PC-9 (cell line): ENCODE measurements around the gene AGL. TPM values are rescaled to one million over a fixed set of nuclear protein-coding genes. Genes with fewer than 3 reads are reported as not detected.

Experiments used
- BruUV-seq: library from RNA; stranded (reverse); fragments of 400-500 nt; replicated peaks from 2 replicates; lab custom pipeline; 2021; lab: Mats Ljungman, UMichigan
- CTCF ChIA-PET: fragments of 300-600 bp; sonication (Branson Sonifier 250); formaldehyde crosslinking; loops from one replicate; lab custom pipeline; 2022; ENCODE audit warnings: antibody characterized with exemption; lab: Charles Lee
- POLR2A ChIA-PET: fragments of 300-600 bp; sonication (Branson Sonifier 250); formaldehyde crosslinking; loops from one replicate; lab custom pipeline; 2022; ENCODE audit warnings: antibody characterized with exemption; ENCODE audit not compliant: unreplicated experiment; lab: Charles Lee
- DNase-seq, 2 experiments: peaks; one replicate each; pipeline versions ENCODE4 v3.0.0 to v3.0.0-alpha.2; 2015 to 2022; ENCODE audit warnings: mixed read lengths in 1 of 2
- H2AFZ ChIP-seq: fragments of 200-600 bp; sonication (generic); 2 replicates; pipeline ENCODE4 v1.8.1; 2017; ENCODE audit warnings: antibody characterized with exemption
- H3F3A ChIP-seq: fragments of 200-600 bp; sonication (generic); 2 replicates; pipeline ENCODE4 v1.8.1; 2017; ENCODE audit warnings: antibody characterized with exemption, mild to moderate bottlenecking, low read depth; ENCODE audit not compliant: insufficient read depth
- H3K27ac ChIP-seq: fragments of 200-600 bp; sonication (generic); 2 replicates; pipeline ENCODE4 v1.6.1; 2016; ENCODE audit warnings: mixed run types
- H3K27me3 ChIP-seq: fragments of 200-600 bp; sonication (generic); 2 replicates; pipeline ENCODE4 v1.6.1; 2016; ENCODE audit warnings: low read depth, mixed run types; ENCODE audit not compliant: insufficient read depth
- H3K36me3 ChIP-seq: fragments of 200-600 bp; sonication (generic); 2 replicates; pipeline ENCODE4 v1.6.1; 2016; ENCODE audit warnings: low read depth, mixed run types
- H3K4me1 ChIP-seq: fragments of 200-600 bp; sonication (generic); replicated peaks from 2 replicates; pipeline ENCODE4 v1.6.1; 2016; ENCODE audit warnings: mixed run types; ENCODE audit not compliant: insufficient read depth
- H3K4me2 ChIP-seq: fragments of 200-600 bp; sonication (generic); 2 replicates; pipeline ENCODE4 v1.6.1; 2017; ENCODE audit warnings: mixed run types
- H3K4me3 ChIP-seq: fragments of 200-600 bp; sonication (generic); 2 replicates; pipeline ENCODE4 v1.6.1; 2016; ENCODE audit warnings: mixed run types
- H3K79me2 ChIP-seq: fragments of 200-600 bp; sonication (generic); 2 replicates; pipeline ENCODE4 v1.6.1; 2017; ENCODE audit warnings: low read depth, mixed run types
- H3K9me2 ChIP-seq: fragments of 200-600 bp; sonication (generic); 2 replicates; pipeline ENCODE4 v1.8.1; 2017; ENCODE audit warnings: mild to moderate bottlenecking; ENCODE audit not compliant: insufficient read depth
- H3K9me3 ChIP-seq: fragments of 200-600 bp; sonication (generic); 2 replicates; pipeline ENCODE4 v1.8.1; 2016; ENCODE audit warnings: low read depth; ENCODE audit not compliant: insufficient read depth
- H4K20me1 ChIP-seq: fragments of 200-600 bp; sonication (generic); 2 replicates; pipeline ENCODE4 v1.8.1; 2017; ENCODE audit not compliant: insufficient read depth
- EZH2 ChIP-seq: fragments of 200-600 bp; sonication (generic); IDR thresholded peaks from 2 replicates; pipeline ENCODE4 v1.8.0; 2017; ENCODE audit warnings: antibody characterized with exemption, low read depth
- intact Hi-C: fragments of 100-400 bp; cut with micrococcal nuclease; formaldehyde crosslinking; loops from one replicate; pipeline ENCODE4 v1.10.0; 2022; ENCODE audit not compliant: unreplicated experiment
- total RNA-seq: library from RNA; stranded (reverse); gene quantifications from 2 replicates; pipeline ENCODE4 v1.2.3, GENCODE V29; 2021
- TF ChIP-seq, protein P1 (sequence below): fragments of 200-600 bp; sonication (generic); conservative IDR thresholded peaks from 2 replicates; pipeline ENCODE4 v1.6.1; 2017; ENCODE audit warnings: mixed run types, antibody characterized with exemption, mild to moderate bottlenecking, moderate library complexity

AGL gene
- total RNA-seq, 1 experiment from 2014 or later, result 15.7 TPM

DNA sequence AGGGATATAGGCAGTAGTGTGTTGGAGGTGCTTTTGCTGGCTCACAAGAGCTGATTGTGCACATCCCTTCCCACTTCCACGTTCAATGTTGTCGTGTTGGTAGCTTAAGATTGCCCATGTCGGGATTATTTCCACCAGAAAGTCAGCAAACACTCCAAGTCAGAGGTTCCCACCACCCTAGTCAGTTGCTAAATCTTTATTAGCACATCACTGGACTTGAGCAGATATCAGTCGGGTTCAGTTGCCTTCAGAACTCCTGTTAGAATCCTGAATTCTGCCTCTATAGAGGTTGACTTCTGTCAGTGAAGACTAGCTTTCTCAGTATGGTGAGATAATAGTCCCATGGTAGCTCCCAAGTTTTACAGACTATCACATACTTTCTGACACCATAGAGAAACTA, 10.5 kb downstream of the AGL start:
- intact Hi-C loops, result no loop called here
- DNase-seq, result no peak
- H3K36me3 ChIP-seq, result peaks cover 20% of the 10 kb centered on the region; the same call in 1 of the 2 replicates
- H3K27ac ChIP-seq, result no peak overlapping the region
- no TSS peak for BruUV-seq
- no peak overlapping the region for H2AFZ ChIP-seq
- ChIA-PET CTCF (no interaction called here), POLR2A (no interaction called here)
- H3K9me2 ChIP-seq, result no peaks in the 10 kb centered on the region
- no peaks in the 10 kb centered on the region for H3K4me1 ChIP-seq
- no peaks in the 10 kb centered on the region for H3K27me3 ChIP-seq
- H3K79me2 ChIP-seq, result no peaks in the 10 kb centered on the region
- H3F3A ChIP-seq, result no peaks in the 10 kb centered on the region
- H3K4me3 ChIP-seq, result no peak overlapping the region
- no peak overlapping the region for H3K4me2 ChIP-seq
- no peaks in the 10 kb centered on the region for H3K9me3 ChIP-seq
- no peaks in the 10 kb centered on the region for H4K20me1 ChIP-seq
- TF ChIP-seq EZH2, result no peak
- TF ChIP-seq, protein P1, sequence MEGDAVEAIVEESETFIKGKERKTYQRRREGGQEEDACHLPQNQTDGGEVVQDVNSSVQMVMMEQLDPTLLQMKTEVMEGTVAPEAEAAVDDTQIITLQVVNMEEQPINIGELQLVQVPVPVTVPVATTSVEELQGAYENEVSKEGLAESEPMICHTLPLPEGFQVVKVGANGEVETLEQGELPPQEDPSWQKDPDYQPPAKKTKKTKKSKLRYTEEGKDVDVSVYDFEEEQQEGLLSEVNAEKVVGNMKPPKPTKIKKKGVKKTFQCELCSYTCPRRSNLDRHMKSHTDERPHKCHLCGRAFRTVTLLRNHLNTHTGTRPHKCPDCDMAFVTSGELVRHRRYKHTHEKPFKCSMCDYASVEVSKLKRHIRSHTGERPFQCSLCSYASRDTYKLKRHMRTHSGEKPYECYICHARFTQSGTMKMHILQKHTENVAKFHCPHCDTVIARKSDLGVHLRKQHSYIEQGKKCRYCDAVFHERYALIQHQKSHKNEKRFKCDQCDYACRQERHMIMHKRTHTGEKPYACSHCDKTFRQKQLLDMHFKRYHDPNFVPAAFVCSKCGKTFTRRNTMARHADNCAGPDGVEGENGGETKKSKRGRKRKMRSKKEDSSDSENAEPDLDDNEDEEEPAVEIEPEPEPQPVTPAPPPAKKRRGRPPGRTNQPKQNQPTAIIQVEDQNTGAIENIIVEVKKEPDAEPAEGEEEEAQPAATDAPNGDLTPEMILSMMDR, result no peak

DNA sequence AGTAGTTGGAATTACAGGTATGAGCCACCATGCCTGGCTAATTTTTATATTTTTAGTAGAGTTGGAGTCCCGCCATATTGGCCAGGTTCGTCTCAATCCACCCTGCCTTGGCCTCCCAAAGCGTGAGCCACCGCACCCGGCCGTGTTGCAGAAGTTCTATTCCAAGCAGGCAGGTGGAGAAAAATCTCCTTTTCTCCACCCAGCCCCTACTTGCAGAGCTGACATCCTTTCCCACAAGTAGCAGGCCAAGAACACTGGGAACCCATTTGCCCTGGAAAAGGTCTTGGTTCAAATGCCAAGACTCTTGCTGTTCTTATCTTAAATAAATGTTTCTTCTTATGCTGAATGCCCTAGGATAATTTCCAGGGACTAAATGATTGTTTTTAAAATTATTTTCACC, 17.5 kb downstream of the AGL start:
- ChIA-PET CTCF (no interaction called here), POLR2A (no interaction called here)
- intact Hi-C loops, result no loop called here
- H3K9me3 ChIP-seq, result no peaks in the 10 kb centered on the region
- TF ChIP-seq EZH2, result no peak
- TF ChIP-seq, protein P1, result no peak
- H3K4me2 ChIP-seq, result no peak overlapping the region
- H3F3A ChIP-seq, result no peaks in the 10 kb centered on the region
- H3K79me2 ChIP-seq, result no peaks in the 10 kb centered on the region
- H3K27ac ChIP-seq, result no peak overlapping the region
- no peaks in the 10 kb centered on the region for H4K20me1 ChIP-seq
- H3K4me1 ChIP-seq, result no peaks in the 10 kb centered on the region
- BruUV-seq, result no TSS peak
- H3K36me3 ChIP-seq, result no peaks in the 10 kb centered on the region
- H2AFZ ChIP-seq, result no peak overlapping the region
- no peak for DNase-seq
- H3K4me3 ChIP-seq, result no peak overlapping the region
- H3K27me3 ChIP-seq, result no peaks in the 10 kb centered on the region
- no peaks in the 10 kb centered on the region for H3K9me2 ChIP-seq

DNA sequence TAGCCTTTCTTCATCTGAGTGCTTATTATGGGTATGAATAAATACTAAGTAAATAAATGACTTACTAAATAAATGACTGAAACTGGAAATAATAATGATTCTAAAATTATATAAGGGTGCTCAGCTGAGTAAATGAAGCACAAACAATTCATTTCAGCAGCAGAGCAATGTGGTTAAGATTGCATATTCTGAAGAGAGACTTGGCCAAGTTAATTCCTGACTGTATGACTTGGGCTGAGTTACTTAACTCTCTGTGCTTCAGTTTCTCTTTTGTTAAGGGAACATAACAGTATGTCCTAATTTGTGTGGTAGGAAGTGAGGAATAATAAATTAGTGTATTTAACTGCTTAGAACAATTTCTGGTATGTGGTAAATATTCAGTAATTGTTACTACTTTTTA, 19.1 kb downstream of the AGL start:
- Histone ChIP-seq H3K79me2 (no peaks in the 10 kb centered on the region), H3K36me3 (0 out of 2 replicates have a peak, but pooled peaks cover 4% of the 10 kb centered on the region), H3K4me1 (no peaks in the 10 kb centered on the region), H3K4me2 (no peak overlapping the region), H3F3A (no peaks in the 10 kb centered on the region), H4K20me1 (no peaks in the 10 kb centered on the region), H3K27ac (no peak overlapping the region), H2AFZ (no peak overlapping the region), H3K27me3 (no peaks in the 10 kb centered on the region), H3K9me2 (no peaks in the 10 kb centered on the region), H3K4me3 (no peak overlapping the region), H3K9me3 (no peaks in the 10 kb centered on the region)
- BruUV-seq, result no TSS peak
- no peak for DNase-seq
- TF ChIP-seq EZH2, result no peak
- TF ChIP-seq, protein P1, result no peak
- CTCF ChIA-PET, result interaction anchor here (0.6 kb wide), 1 partner anchor 589 kb away, joined by 6 read pairs; no protein-coding TSS in a partner anchor
- intact Hi-C loops, result no loop called here
- POLR2A ChIA-PET, result no interaction called here
